Measurements from ENCODE around the gene ZNRD2. TPM values are rescaled to one million over a fixed set of nuclear protein-coding genes. Genes with fewer than 3 reads are reported as not detected.
A peak's percentile ranks its signal among the peaks of the same experiment; 100 is the strongest.

The ZNRD2 gene
- total and polyA plus RNA-seq, 2 donors = 38.0 to 40.7 TPM

- Histone ChIP-seq H3K4me3 (ENCODE audit: low read length in 2 of 2) (peak overlapping the region; percentile 68 to 98), H3K27ac (ENCODE audit: low read depth in 1 of 2, low read length in 1 of 2) (peak overlapping the region; percentile 10 to 33), H3K27me3 (ENCODE audit: control insufficient read depth in 2 of 2, insufficient read depth in 1 of 2, low read length in 1 of 2) (no peaks in the 10 kb centered on the region), H3K9me3 (ENCODE audit: control insufficient read depth in 2 of 2, insufficient read depth in 1 of 2, low read length in 1 of 2) (no peaks in the 10 kb centered on the region), H3K36me3 (ENCODE audit: control insufficient read depth in 2 of 2, insufficient read depth in 2 of 2, low read length in 1 of 2) (peaks cover 28 to 29% of the 10 kb centered on the region in 2 donors), H3K4me1 (ENCODE audit: control insufficient read depth in 2 of 2, insufficient read depth in 2 of 2, low read length in 2 of 2) (peaks cover 29 to 57% of the 10 kb centered on the region in 2 donors)
- 54% methylated on average over 31 of the region's 31 CpGs for WGBS
- DNase-seq (ENCODE audit: low read depth in 6 of 9, low spot score in 9 of 9) = peak in 2 of 9 donors; percentile 21 to 48
These were observed 44.5 kb upstream of the ZNRD2 start for GRCh38 chr11:65525546-65526480.

GRCh38 chr11:65526744-65527143 is 43.5 kb upstream of the ZNRD2 start:
- peaks cover 29 to 54% of the 10 kb centered on the region in 2 donors for H3K4me1 ChIP-seq (ENCODE audit: control insufficient read depth in 2 of 2, insufficient read depth in 2 of 2, low read length in 2 of 2)
- H3K27ac ChIP-seq (ENCODE audit: low read depth in 1 of 2, low read length in 1 of 2) = no peak overlapping the region
- WGBS = 96% methylated on average over 8 of the region's 8 CpGs
- H3K4me3 ChIP-seq (ENCODE audit: low read length in 2 of 2) = no peak overlapping the region
- no peak for DNase-seq (ENCODE audit: low read depth in 6 of 9, low spot score in 9 of 9)
- peaks cover 37 to 39% of the 10 kb centered on the region in 2 donors for H3K36me3 ChIP-seq (ENCODE audit: control insufficient read depth in 2 of 2, insufficient read depth in 2 of 2, low read length in 1 of 2)
- no peaks in the 10 kb centered on the region for H3K9me3 ChIP-seq (ENCODE audit: control insufficient read depth in 2 of 2, insufficient read depth in 1 of 2, low read length in 1 of 2)
- H3K27me3 ChIP-seq (ENCODE audit: control insufficient read depth in 2 of 2, insufficient read depth in 1 of 2, low read length in 1 of 2) = no peaks in the 10 kb centered on the region

DNA sequence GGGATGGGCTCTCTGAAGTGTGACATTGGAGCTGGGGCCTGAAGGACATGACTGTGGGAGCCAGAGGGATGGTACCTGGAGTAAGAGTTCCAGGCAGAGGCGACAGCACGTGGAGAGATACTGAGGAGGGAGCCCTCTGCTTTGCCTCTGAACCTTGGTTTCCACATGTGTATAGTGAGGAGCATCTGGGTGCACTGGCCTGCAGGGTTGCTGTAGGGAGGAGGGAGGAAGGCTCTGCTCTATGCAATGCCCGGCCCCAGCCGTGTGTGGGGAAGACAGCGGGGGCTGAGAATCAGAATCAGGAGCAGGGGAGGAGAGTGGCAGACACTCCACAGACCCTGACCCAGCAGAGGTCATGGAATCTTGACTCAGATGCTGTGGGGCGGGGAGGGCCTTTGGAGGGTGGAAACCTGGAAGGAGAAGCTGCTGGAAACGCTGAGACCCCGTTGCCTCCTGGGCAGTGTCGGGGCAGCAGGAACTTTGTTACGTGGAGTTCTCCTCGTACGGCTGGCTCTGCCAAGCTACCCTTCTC is 41.4 kb upstream of the ZNRD2 start:
- H3K27me3 ChIP-seq (ENCODE audit: control insufficient read depth in 2 of 2, insufficient read depth in 1 of 2, low read length in 1 of 2) = no peaks in the 10 kb centered on the region
- DNase-seq (ENCODE audit: low read depth in 6 of 9, low spot score in 9 of 9) = no peak
- H3K27ac ChIP-seq (ENCODE audit: low read depth in 1 of 2, low read length in 1 of 2) = no peak overlapping the region
- H3K9me3 ChIP-seq (ENCODE audit: control insufficient read depth in 2 of 2, insufficient read depth in 1 of 2, low read length in 1 of 2) = no peaks in the 10 kb centered on the region
- H3K36me3 ChIP-seq (ENCODE audit: control insufficient read depth in 2 of 2, insufficient read depth in 2 of 2, low read length in 1 of 2) = peaks cover 53 to 56% of the 10 kb centered on the region in 2 donors
- no peak overlapping the region for H3K4me3 ChIP-seq (ENCODE audit: low read length in 2 of 2)
- WGBS = 98% methylated on average over 12 of the region's 12 CpGs
- H3K4me1 ChIP-seq (ENCODE audit: control insufficient read depth in 2 of 2, insufficient read depth in 2 of 2, low read length in 2 of 2) = peaks cover 23 to 33% of the 10 kb centered on the region in 2 donors

DNA sequence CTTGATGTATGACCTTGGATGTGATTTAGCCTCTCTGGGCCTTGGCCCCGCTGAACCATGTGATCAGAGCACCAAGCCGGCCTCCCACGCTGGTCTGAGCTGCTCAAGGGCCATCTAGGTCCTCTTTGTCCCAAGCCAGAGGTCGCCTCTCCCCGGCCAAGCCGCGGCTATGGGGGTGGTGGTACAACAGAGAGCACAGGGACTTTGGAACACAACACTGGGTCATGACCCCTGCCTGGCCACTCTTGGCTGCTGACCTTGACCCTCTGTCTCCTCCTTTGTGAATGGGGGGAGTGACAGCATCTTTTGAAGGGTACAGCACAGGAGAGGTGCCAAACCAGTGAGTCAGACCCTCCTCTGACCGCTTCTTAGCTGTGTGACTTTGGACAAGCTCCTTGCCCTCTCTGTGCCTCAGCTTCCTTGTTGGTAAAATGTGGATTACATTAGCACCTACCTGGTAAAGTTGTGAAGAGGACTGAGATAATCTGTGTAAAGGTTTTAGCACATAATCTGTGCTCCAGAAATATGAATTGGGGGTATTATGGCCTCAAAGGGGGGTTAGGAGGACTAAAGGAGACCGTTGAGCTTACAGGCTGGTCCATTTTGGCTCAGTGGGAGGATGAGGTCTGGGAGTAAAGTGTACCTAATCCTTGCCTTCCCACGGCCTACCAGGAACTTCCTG is 40.7 kb upstream of the ZNRD2 start:
- Histone ChIP-seq H3K36me3 (ENCODE audit: control insufficient read depth in 2 of 2, insufficient read depth in 2 of 2, low read length in 1 of 2) (peaks cover 53 to 59% of the 10 kb centered on the region in 2 donors), H3K27me3 (ENCODE audit: control insufficient read depth in 2 of 2, insufficient read depth in 1 of 2, low read length in 1 of 2) (no peaks in the 10 kb centered on the region), H3K9me3 (ENCODE audit: control insufficient read depth in 2 of 2, insufficient read depth in 1 of 2, low read length in 1 of 2) (no peaks in the 10 kb centered on the region), H3K4me1 (ENCODE audit: control insufficient read depth in 2 of 2, insufficient read depth in 2 of 2, low read length in 2 of 2) (peaks cover 17 to 26% of the 10 kb centered on the region in 2 donors), H3K27ac (ENCODE audit: low read depth in 1 of 2, low read length in 1 of 2) (no peak overlapping the region), H3K4me3 (ENCODE audit: low read length in 2 of 2) (no peak overlapping the region)
- WGBS = 91% methylated on average over 10 of the region's 10 CpGs
- DNase-seq (ENCODE audit: low read depth in 6 of 9, low spot score in 9 of 9) = no peak

GRCh38 chr11:65530157-65530496 is 40.1 kb upstream of the ZNRD2 start:
- peak in 2 of 9 donors; percentile 19 to 44 for DNase-seq (ENCODE audit: low read depth in 6 of 9, low spot score in 9 of 9)
- 82% methylated on average over 5 of the region's 5 CpGs for WGBS
- Histone ChIP-seq H3K9me3 (ENCODE audit: control insufficient read depth in 2 of 2, insufficient read depth in 1 of 2, low read length in 1 of 2) (no peaks in the 10 kb centered on the region), H3K4me1 (ENCODE audit: control insufficient read depth in 2 of 2, insufficient read depth in 2 of 2, low read length in 2 of 2) (peaks cover 17 to 26% of the 10 kb centered on the region in 2 donors), H3K36me3 (ENCODE audit: control insufficient read depth in 2 of 2, insufficient read depth in 2 of 2, low read length in 1 of 2) (peaks cover 54 to 64% of the 10 kb centered on the region in 2 donors), H3K27me3 (ENCODE audit: control insufficient read depth in 2 of 2, insufficient read depth in 1 of 2, low read length in 1 of 2) (no peaks in the 10 kb centered on the region), H3K4me3 (ENCODE audit: low read length in 2 of 2) (no peak overlapping the region), H3K27ac (ENCODE audit: low read depth in 1 of 2, low read length in 1 of 2) (no peak overlapping the region)

DNA sequence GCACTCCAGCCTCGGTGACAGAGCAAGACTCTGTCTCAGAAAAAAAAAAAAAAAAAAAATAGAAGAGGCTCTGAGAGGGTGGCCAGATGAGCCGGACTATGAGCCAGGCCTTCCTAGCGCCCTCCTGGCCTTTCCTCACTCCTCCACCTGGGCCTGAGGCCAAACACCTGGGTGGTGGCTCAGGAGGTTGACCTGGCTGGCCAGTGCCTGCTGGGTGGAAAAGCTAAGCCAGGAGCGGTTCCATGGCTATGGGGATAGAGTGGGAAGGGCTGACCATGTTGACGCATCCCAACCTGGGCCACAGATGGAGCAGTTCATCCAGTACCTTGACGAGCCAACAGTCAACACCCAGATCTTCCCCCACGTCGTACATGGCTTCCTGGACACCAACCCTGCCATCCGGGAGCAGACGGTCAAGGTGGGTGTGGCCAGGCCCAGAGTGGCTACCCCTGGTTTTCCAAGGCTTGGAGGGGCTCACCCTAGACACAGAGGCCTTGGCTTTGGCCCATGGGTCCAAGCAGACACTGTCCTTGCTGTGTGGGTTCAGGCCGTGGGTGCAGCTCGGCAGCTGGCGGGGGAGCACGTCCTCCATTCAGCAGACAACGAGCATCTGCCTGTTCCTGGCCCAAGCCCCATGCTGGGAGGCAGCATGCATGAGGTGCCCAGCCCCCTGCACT is 37.8 kb upstream of the ZNRD2 start:
- H3K4me3 ChIP-seq (ENCODE audit: low read length in 2 of 2) = no peak overlapping the region
- H3K27ac ChIP-seq (ENCODE audit: low read depth in 1 of 2, low read length in 1 of 2) = no peak overlapping the region
- no peak for DNase-seq (ENCODE audit: low read depth in 6 of 9, low spot score in 9 of 9)
- no peaks in the 10 kb centered on the region for H3K27me3 ChIP-seq (ENCODE audit: control insufficient read depth in 2 of 2, insufficient read depth in 1 of 2, low read length in 1 of 2)
- no peaks in the 10 kb centered on the region for H3K9me3 ChIP-seq (ENCODE audit: control insufficient read depth in 2 of 2, insufficient read depth in 1 of 2, low read length in 1 of 2)
- peaks cover 8 to 13% of the 10 kb centered on the region in 2 donors for H3K4me1 ChIP-seq (ENCODE audit: control insufficient read depth in 2 of 2, insufficient read depth in 2 of 2, low read length in 2 of 2)
- peaks cover 65 to 80% of the 10 kb centered on the region in 2 donors for H3K36me3 ChIP-seq (ENCODE audit: control insufficient read depth in 2 of 2, insufficient read depth in 2 of 2, low read length in 1 of 2)
- 96% methylated on average over 15 of the region's 15 CpGs for WGBS

- DNase-seq (ENCODE audit: low read depth in 6 of 9, low spot score in 9 of 9) = no peak
- H3K27me3 ChIP-seq (ENCODE audit: control insufficient read depth in 2 of 2, insufficient read depth in 1 of 2, low read length in 1 of 2) = peaks cover 0 to 3% of the 10 kb centered on the region in 2 donors
- WGBS = 98% methylated on average over 9 of the region's 9 CpGs
- no peak overlapping the region for H3K4me3 ChIP-seq (ENCODE audit: low read length in 2 of 2)
- no peak overlapping the region for H3K27ac ChIP-seq (ENCODE audit: low read depth in 1 of 2, low read length in 1 of 2)
- H3K36me3 ChIP-seq (ENCODE audit: control insufficient read depth in 2 of 2, insufficient read depth in 2 of 2, low read length in 1 of 2) = peaks cover 65 to 83% of the 10 kb centered on the region in 2 donors
- H3K4me1 ChIP-seq (ENCODE audit: control insufficient read depth in 2 of 2, insufficient read depth in 2 of 2, low read length in 2 of 2) = peaks cover under 1 to 8% of the 10 kb centered on the region in 2 donors
- H3K9me3 ChIP-seq (ENCODE audit: control insufficient read depth in 2 of 2, insufficient read depth in 1 of 2, low read length in 1 of 2) = no peaks in the 10 kb centered on the region
These were observed 35.2 kb upstream of the ZNRD2 start for GRCh38 chr11:65535102-65535501.

DNA sequence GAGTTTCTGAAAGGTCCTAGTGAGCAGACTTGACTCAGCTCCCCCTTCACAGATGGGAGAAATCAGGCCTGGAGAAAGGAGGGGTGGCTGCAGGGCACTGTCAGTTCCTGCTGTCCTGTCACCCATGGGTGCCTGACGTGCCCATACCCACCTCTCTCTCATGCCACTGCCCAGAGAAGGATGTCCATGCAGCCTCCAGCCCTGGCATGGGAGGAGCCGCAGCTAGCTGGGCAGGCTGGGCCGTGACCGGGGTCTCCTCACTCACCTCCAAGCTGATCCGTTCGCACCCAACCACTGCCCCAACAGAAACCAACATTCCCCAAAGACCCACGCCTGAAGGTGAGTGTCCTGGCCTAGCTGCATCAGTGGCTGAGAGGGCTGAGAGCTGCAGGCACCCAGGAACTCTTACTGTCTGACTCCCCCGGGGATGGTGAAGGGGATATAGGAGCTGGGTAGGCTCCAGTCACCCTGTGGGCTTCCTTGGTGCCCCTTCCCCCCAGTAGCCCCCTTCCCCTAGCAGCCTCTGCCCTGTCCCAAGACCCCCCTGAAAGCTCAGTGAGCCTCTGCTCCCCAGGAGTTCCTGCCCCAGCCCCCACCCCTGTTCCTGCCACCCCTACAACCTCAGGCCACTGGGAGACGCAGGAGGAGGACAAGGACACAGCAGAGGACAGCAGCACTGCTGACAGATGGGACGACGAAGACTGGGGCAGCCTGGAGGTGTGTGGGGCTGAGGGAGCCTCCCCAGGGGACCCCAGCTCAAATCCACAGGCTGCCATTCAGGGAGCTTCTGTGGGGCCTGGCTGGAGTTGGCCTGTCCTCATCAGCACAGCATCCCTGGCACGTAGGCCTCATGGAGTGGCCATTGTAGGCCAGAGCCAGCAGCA is 33.6 kb upstream of the ZNRD2 start:
- DNase-seq (ENCODE audit: low read depth in 6 of 9, low spot score in 9 of 9) = no peak
- Histone ChIP-seq H3K36me3 (ENCODE audit: control insufficient read depth in 2 of 2, insufficient read depth in 2 of 2, low read length in 1 of 2) (peaks cover 50 to 68% of the 10 kb centered on the region in 2 donors), H3K4me3 (ENCODE audit: low read length in 2 of 2) (no peak overlapping the region), H3K27me3 (ENCODE audit: control insufficient read depth in 2 of 2, insufficient read depth in 1 of 2, low read length in 1 of 2) (peaks cover 0 to 3% of the 10 kb centered on the region in 2 donors), H3K27ac (ENCODE audit: low read depth in 1 of 2, low read length in 1 of 2) (no peak overlapping the region), H3K4me1 (ENCODE audit: control insufficient read depth in 2 of 2, insufficient read depth in 2 of 2, low read length in 2 of 2) (peaks cover 6 to 22% of the 10 kb centered on the region in 2 donors), H3K9me3 (ENCODE audit: control insufficient read depth in 2 of 2, insufficient read depth in 1 of 2, low read length in 1 of 2) (no peaks in the 10 kb centered on the region)
- 98% methylated on average over 12 of the region's 12 CpGs for WGBS
